Stimulated activated CD4-positive, alpha-beta T cell treated with anti-CD3 and anti-CD28 coated beads, Interleukin-4, amount 100 ng/mL, for 24 hours (primary cell): ENCODE data around the gene GUF1.
A peak's percentile ranks its signal among the peaks of the same experiment; 100 is the strongest.

Source experiments
- DNase-seq: peaks from one replicate; pipeline ENCODE4 v3.0.0-alpha.2; 2020

Gene GUF1, protein sequence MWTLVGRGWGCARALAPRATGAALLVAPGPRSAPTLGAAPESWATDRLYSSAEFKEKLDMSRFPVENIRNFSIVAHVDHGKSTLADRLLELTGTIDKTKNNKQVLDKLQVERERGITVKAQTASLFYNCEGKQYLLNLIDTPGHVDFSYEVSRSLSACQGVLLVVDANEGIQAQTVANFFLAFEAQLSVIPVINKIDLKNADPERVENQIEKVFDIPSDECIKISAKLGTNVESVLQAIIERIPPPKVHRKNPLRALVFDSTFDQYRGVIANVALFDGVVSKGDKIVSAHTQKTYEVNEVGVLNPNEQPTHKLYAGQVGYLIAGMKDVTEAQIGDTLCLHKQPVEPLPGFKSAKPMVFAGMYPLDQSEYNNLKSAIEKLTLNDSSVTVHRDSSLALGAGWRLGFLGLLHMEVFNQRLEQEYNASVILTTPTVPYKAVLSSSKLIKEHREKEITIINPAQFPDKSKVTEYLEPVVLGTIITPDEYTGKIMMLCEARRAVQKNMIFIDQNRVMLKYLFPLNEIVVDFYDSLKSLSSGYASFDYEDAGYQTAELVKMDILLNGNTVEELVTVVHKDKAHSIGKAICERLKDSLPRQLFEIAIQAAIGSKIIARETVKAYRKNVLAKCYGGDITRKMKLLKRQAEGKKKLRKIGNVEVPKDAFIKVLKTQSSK

DNA sequence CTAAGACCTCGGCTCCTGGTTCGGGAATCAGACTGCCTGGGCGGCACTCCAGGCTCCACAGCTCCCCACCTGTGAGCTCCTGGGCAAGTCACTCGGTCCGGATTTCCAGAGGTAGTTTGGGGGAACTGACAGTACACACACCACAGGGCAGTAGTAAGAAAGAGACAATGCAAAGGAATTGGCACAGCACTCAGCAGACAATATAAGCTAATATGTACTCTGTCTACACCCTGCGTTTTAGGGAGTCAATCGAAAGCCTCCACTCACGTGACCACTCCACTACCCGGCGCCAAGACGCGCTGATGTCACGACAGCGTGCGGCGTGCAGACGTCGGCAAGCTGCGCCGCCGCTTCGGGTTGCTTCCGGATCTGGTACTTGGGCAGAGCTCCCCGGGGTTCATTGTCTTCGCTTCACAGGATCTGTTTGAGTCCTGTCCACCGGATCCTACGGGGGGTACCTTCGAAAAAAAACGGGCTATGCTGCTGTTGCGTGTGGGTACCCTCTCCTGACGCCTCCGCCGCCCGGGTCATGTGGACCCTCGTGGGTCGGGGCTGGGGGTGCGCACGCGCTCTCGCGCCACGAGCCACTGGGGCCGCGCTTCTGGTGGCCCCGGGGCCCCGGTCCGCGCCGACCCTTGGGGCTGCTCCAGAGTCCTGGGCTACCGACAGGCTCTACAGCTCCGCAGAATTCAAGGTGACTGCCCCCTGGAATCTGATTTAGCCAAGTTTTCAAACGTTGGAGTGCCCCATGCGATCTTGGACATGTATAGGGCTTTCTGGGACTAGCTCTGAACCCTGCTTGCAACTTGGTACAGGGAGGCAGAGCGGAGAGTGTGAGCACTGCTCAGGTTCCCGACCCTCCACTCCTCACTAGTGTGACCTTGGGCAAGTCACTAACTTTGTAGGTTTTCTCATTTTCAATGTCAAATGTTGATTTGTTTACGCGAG lies at the start of gene GUF1:
Gene GUF1, plus strand, starts transcription at position 327 of the 948 bp plus-strand sequence. Its CDS starts 203 bp downstream, at position 530.
- peak; percentile 90 for DNase-seq

DNA sequence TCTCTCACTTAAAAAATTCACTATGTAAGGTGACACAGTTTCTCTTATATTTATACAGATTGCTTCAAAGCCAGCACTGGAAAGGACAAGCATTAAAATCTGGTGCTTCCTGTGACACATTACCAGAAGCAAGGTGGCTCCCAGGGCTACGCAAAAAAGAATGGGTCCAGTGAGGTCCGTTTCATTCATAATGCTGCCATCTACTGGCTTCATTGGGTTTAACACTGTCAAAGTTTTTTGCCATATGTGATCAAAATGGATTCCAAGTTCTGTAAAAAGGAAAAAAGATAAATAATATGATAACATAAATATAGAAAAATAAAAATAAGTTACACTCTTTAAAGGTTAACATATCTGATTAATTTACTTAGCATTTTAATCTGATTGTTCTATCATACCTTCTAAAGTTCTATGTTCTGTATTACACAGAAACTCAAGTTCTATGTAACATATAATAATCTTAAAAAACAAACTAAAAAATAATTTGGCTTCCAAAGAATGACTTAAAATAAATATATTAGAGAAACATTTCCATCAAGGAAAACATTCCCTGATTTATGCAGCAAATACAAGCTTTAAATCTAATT lies 48.8 kb upstream of the GUF1 start:
- peak; percentile 44 for DNase-seq

DNA sequence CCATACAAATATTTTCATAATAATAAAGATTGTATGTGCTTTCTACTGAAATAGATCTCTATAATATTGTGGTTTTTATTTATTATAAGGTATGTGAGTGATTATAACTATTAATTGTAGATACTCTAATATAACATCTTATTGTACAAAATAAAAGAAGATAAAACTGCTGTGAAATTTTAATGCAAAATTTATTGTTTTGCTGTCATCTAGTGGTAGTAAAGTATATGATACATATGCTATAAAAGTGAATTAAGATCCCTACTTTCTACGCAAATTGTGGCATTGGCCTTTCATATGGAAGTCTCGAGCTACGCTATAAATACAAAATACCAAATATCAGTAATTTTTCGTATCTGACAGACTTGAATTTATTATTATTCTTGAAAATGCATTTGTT lies 46.1 kb upstream of the GUF1 start:
- no peak for DNase-seq

DNA sequence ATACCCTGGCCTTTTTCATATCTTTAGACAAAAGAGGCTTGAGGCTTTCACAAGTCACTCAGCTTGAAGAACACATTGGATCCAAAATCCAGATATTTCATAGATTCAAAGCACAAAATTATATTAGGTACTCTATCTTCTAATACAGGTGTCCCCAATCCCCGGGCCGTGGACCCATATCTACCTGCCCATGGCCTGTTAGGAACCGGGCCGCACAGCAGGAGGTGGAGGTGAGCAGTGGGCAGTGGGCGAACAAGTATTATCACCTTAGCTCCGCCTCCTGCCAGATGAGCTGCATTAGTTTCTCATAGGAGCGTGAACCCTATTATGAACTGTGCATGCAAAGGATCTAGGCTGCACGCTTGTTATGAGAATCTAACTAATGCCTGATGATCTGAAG lies 45.5 kb upstream of the GUF1 start:
- no peak for DNase-seq

DNA sequence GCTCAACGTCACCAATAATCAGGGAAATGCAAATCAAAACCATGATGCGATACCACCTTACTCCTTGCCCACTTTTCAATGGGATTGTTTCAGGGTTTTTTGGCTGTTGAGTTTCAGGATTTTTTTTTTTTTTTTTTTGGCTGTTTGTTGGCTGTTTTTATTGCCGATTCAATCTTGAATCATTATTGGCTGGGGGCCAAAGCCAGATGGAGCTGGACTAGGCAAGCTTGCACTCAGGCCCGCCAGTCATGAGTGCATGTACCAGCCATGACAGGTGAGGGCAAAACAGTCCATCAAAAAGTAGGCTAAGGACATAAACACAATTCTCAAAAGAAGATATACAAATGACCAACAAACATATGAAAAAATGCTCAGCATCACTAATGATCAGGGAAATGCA lies 40.1 kb upstream of the GUF1 start:
- no peak for DNase-seq

DNA sequence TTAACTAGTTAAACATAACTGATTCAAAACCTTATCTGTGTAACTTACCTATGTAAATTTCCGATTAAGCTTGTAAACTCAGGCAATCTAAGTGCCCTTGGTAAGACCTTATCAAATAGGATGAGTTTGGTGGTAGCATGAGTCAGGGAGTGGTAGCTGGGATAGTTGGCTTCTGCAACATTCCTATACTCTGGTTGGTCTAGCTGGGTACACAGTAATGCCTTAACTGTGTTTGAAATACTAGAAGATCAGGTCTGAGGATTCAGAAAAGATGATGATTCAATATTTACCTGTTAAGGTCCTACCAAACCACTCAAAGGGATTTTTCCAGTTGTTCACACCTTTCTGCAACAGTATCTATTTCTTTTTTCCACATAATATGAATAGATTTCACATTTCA lies 32.1 kb upstream of the GUF1 start:
- DNase-seq, result no peak

DNA sequence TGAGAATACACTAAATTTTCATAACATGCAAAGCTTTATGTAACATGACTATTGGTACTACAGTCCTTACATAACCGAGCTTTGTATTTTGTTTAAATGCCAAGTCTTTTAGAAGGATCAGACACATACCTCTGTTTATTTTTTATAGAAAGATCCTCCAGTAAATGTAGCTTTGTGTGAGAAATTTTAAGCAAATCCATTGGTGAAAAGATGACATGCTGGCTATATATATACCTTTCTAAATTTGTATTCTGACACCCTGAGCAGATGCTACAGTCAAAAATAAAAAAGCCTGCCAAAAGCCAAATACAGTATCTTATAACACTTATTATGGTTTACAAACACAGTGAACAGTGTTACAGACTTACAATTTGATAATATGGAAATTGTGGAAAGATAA lies 26.8 kb upstream of the GUF1 start, which contains the start of gene YIPF7:
Gene YIPF7, minus strand, starts transcription at position 201 of the 400 bp plus-strand sequence. CDS start 1,525 bp downstream, outside the sequence.
- DNase-seq, result no peak

DNA sequence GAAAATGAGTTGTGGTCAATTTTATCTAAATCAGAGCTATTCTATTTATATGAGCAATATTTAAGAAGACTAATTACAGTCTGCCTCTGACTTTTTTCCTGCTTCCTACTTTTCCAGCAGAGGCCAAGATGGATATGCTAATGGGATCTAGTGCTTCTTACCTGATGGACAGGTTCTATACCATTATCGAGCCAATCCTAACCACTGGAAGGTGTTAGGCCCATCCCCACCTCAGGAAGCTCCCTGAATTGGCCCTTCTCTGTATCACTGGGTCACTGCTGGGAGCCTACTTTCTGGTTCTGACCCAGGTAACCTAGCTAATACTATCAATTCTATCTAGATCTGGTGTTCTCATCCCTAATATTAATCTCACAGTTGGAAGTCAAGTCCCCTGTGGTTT lies 26.2 kb upstream of the GUF1 start:
- DNase-seq, result no peak

DNA sequence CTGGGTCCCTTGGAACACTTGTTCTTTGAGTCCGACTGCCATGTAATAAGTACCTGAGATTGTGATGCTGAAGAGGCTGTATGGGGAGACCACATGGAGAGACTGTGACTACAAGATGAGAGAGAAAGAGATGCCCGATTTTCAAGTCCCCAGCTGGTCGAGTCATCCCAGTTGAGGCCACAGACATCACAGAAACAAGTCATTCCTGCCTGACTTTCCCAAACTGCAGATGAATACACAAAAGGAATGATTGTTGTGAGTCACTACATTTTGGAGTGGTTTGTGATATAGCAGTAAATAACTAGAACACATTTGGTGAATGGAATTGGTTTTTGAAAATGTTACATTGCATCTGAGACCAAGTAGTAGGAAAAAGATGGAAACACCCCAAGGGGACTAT lies 17.8 kb upstream of the GUF1 start:
- no peak for DNase-seq

DNA sequence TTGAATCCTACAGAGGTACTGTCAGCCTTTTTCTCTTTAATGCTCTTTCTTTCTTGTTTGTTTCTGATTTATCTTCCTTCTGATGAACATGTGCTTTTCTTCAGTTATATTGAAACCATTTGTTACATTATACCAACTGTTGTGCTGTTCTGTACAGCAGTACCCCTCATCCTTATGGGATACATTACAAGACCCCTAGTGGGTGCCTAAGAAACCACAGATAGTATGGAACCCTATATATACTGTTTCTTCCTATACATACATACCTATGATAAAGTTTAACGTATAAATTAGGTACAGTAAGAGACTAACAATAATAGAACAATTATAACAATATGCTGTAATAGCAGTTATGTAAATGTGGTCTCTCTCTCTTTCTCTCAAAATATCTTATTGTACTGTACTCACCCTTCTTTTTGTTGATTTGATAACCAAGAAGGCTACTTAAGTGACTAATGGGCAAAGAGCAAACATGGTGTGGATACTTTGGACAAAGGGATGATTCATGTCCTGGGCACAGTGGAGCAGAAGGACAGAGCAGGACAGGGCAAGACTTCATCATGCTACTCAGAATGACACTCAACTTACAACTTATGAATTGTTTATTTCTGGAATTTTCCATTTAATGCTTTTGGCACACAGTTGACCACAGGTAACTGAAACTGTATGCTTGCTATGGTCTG lies 16.1 kb upstream of the GUF1 start:
- no peak for DNase-seq

DNA sequence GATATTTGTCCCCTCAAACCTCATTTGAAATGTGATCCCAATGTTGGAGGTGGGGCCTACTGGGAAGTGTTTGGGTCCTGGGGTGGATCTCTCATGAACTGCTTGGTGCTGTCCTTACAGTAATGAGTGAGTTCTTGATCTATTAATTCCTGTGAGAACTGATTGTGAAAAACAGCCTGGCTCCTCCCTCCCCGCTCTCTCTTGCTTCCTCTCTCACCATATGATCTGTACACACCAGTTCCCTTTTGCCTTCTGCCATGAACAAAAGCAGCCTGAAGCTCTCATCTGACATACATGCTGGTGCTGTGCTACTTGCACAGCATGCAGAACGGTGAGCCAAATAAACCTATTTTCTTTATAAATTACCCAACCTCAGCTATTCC lies 15.6 kb upstream of the GUF1 start:
- no peak for DNase-seq

DNA sequence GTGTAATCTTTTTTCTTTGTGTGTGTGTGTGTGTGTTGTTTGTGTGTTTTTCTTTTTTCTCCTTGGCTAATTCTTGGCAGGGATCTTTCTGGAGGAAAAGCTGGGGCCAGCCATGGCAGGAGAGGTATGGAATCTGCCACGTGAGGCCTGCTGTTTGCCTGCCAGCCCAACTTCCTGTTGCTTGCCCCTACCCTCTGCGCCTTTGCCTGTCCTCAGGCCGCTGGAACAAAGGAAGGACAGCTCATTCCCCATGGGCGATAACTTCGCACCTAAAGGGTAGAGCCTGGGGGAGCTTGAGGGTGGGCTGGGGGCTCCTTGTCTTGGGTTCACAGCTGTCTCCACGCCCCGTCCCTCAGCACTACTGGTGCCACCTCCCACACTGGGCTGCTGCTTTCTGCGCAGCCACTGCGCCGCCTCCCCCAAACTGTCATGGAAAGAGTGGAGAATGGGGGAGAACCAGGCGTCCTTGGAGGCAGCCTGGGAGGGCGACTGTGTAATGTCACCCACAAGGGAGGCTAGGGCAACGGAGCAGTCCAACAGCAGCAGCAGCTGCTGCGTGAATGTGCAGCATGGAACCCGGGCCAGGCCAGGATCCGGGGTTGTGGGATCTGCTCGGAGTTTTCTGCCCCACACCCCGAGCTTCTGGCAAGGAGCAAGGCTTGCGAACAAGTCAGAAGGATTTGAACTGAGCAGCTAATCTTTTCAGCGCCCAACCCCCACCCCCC lies 14.5 kb upstream of the GUF1 start:
- DNase-seq, result no peak

DNA sequence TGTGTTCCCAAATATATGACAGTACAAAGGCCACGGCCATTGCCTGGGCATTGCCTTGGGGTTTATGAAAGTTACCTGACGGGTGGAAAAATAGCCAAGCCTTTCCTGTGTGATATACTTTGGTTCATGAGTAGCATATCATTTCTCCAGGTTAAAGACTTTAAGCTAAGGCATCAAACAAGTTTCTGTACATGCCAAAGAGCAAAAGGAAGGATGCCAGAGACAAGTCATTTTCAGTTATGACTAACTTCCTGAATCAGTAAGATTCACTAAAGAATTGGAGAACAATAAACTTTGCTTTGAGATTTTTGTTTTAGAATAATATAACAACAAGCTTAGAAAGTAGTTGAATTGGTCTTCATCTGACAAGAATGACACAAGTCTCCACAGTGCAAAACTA lies 9.7 kb upstream of the GUF1 start:
- no peak for DNase-seq

DNA sequence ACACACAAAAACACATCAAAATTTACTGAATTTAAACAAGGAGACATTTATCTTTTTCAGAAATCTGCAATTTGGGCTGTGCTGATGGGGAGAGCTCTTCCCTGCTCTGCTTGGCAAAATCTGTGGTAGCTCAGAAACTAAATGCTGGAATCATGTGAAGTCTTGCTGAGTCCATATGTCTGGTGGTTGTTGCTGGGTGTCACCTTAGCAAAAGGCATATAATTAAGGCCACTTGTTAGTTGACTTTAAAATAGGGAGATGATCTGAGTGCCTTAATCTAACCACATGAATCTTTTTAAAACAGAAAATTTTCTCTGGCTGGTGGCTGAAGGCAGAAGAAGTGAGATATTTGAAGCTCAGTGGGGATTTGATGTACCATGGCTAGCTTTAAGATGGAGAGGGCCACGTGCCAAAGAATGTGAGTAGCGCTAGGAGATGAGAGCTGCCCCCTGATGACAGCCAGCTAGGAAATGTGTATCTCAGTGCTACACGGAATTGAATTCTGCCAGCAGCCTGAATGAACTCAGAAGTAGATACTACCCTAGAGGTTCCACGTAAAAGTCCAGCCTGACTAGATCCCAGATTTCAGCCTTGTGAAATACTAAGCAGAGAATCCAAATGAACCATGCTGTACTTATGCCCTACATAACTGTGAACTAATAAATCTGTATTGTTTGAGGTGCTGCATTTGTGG lies 7.6 kb upstream of the GUF1 start:
- no peak for DNase-seq

DNA sequence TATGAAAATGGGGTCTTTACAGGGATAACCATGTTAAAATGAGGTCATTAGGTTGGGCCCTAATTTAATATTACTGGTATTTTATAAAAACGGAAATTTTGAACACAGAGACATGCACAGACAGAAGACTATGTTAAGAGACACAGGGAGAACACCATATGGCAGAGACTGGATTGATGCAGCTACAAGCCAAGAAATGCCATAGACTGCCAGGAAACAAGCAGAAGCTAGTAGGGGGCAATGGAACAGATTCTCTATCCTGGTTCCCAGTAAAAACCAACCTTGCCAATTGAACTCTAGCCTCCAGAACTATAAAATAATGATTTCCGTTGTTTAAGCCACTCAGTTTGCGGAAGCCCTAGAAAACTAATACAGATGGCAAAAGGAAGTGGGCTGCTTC lies 6.6 kb upstream of the GUF1 start:
- no peak for DNase-seq

DNA sequence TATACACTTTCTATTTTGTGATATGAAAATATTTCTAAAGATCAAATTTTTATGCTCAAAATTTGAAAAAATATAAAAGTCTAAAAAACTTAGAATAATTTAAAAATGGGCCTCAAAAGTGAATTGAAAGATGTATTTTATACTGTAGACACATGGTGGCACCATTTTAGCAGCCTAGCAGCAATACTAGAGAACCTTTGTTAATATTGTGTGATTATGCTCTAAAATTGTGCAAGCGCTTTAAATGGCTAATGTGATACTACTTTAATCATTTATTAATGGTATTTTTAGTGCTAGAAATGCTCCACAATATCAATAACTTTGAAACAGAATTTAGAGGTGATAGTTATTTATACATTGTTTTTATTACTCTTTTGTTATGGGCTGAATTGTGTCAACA lies 3.7 kb upstream of the GUF1 start:
- DNase-seq, result no peak

DNA sequence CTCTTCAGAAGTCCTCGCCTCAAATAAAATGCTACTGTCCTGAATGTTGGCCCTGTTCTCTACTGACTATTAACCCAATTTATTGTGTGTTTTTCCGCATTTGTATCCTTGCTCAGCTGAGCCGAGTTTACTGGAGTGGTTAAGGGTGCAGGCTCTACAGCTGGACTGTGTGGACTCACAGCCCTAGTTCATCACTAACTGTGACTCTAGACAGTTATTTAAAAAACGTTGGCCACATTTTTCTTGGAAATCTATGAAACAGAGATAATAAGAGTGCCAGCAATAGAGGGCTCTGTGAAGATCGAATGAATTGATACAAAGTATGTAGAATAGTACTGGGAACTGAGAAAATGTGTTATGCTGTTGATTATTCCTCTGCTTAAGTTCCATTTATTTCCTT lies 2.9 kb upstream of the GUF1 start:
- no peak for DNase-seq

DNA sequence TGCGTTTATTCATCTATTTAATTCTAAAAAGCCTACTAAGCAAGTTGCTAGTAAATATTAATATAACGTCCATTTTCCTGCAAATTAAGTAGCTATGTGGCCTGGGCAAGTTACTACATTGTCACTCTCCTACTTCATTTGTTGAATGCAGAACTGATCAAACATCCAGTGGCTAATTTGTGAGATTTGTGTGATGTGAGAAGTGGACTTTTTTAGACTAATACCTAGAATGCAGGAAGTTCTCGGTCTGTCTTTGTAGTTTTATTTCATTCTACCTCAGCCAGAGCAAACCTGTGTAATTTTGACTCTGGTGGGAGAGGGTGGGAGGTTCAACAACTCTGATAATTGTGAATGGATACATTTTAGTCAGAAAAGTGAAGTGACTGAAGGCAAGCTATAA lies 840 bp downstream of the GUF1 start:
- DNase-seq, result no peak

DNA sequence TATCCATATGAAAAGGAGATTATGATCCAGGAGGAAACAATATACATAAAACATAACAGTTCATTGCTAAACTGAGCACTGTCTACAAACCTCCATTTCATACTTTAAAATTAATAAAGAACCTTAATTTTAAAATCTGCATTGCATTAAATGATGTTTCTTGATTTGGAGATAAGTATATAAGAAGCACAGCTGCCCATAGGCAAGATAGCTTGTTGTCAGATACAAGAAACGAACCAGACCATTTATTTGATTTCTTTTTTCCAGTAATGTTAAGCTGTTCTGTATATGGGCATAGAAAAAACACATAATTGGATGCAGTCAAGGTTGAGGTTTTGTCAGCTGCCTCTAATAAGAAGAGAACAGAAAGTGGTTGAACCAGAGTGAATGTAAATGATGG lies 6.4 kb downstream of the GUF1 start:
- DNase-seq, result no peak

DNA sequence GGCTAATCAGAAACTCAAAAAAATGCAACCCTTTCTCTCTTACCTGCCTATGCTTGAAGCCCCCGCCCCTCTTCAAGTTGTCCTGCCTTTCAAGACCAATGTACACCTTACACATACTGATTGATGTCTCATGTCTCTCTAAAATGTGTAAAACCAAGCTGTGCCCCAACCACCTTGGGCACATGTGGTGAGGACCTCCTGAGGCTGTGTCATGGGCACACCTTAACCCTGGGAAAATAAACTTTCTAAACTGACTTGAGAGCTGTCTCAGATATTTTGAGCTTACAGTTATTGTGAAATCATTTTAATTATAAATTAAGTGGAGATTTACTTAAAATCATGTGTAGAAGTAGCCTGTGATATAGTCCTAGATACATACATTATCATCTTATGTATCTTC lies 22.2 kb downstream of the GUF1 start:
- DNase-seq, result no peak

DNA sequence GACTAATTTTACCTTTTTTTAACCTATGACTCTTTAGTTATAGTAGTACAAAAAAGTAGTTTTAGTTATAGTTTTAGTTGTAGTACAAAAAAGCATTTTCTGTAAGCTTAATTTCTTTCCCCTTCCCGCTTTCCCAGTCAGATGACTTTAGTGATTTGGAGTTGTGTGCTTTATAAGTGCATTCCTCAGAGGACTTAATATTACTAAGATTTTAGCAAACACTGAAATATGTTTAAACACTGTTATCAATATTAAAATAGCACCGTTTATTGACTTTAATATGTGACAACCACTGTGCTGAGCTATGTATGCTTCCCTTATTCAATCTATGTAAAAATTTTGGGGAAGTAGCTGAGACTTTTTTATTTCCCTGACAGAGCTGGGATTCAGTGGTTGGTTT lies 22.8 kb downstream of the GUF1 start:
- DNase-seq, result no peak
